ENCODE data around the gene SERPINB8.
A peak's percentile ranks its signal among the peaks of the same experiment; 100 is the strongest.
"Not testable (repeated sequence)": the region's sequence is repeated elsewhere in the genome, so short reads cannot be mapped to it uniquely, and the experiment has no call there.

SERPINB8 gene, protein sequence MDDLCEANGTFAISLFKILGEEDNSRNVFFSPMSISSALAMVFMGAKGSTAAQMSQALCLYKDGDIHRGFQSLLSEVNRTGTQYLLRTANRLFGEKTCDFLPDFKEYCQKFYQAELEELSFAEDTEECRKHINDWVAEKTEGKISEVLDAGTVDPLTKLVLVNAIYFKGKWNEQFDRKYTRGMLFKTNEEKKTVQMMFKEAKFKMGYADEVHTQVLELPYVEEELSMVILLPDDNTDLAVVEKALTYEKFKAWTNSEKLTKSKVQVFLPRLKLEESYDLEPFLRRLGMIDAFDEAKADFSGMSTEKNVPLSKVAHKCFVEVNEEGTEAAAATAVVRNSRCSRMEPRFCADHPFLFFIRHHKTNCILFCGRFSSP

DNA sequence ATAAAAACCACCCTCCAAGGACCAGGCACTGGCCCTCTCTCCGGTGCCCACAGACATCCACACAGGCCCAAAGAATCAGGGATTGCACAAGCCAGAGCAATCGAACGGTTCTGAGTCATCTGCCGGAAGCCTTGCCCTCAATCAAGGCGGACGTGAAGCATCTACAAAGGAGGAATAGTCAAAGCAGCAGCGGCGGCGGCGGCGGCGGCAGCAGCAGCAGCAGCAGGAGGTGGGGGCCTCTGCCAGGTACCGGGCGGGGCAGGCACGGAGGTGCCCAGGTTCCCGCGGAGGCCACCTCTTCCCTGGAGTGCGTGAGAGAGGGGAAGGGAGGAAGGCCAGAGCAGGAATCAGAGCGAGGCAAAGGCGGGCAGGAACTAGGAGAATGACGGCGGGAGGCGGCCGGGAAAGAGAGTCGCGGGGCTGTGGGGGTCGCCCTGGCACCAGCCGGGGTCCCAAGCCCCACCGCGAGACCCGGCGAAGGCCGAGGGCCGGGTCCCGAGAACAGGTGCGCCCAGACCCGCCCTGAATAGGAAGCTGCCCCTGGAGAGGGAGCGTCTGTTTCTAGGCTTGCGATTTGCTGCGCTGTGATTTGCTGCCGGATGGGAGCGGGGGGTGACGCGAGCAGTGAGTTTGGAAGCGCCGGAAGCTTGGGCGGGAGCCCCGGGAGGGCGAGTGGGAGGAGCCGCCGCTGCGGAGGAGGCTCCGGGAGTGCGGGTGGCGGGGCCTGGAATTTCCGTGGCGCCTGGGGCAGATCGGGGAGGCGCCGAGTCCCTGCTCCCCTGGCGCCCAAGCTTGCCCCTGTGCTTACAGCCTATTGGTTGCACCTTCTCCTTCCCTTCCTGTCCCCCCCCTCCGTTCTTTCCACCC lies at the start of gene SERPINB8:
TSS of gene SERPINB8 (plus strand) at position 140 of the 867 bp plus-strand sequence. CDS start 8,228 bp downstream, outside the sequence.
- DNase-seq: peak; percentile 81 to 95

DNA sequence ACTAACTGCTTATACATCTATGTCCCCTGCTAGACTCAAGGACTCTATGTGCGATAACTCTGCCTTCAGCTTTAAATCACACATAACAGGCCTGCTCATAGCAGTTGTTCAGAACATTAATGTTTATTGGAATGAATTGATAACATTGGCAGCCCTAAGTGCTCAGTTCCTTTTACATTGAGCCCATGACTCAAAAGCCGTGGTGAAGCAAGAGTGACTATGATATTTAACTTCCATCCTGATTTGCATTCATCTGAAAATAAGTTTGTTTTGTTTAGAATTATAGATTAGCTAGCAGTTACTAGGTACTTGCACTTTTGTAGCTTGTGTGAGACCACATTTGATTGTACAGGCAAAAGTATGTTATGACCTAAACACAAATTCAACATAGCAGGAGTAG lies 47.8 kb upstream of the SERPINB8 start:
- no peak for DNase-seq

DNA sequence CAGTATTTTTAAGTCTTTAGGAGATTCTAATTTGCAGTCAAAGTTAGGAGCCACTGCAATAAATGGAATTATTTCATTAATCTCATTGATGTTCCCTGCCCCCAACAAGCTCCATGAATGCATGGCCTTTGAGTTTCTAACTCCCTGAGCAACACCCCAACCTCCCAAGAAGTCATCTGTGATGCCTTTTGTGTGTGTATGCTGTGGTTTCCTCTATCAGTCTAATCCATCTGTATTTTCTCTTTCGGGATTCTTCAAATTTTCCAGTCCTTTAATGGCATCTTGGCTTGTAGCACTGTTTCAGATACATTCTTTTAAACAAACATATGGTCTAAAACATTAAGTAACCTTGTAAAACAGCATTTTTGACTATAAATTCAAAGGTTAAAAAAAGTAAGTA lies 45.3 kb upstream of the SERPINB8 start:
- no peak for DNase-seq

DNA sequence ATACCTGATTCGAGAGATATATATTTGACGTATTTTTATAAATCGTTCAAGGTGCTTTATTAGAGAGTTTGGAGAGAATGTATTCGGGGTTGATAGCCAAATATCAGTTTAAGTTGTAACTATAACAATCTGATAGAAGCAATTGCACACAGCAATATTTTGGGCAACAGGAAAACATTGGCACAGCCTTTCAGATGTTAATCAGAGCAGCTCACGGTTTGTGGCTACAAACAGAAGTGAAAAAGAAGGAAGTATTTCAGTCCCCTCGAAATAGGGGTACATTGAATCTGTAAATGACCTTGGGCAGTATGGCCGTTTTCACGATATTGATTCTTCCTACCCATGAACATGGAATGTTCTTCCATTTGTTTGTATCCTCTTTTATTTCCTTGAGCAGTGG lies 41.5 kb upstream of the SERPINB8 start:
- DNase-seq: no peak

DNA sequence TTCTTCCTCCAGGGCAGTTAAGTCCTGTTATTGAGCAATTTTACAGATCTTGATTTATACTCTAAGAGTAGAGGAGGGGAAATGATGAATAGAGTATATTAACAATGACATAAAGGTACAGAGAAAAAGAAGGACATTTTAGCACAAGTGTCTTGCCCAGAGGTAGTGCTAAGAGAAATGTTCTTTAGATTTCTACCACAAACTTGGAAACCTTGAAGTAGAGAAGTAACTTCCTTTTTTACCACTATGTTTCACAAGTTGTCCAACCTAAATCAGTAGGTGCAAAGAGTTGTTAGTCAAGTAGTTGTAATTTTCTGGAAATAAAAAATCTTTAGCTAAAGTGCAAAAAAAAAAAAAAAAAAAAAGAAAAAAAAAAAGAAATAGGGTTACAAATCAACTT lies 40.5 kb upstream of the SERPINB8 start:
- not testable (repeated sequence) for DNase-seq

DNA sequence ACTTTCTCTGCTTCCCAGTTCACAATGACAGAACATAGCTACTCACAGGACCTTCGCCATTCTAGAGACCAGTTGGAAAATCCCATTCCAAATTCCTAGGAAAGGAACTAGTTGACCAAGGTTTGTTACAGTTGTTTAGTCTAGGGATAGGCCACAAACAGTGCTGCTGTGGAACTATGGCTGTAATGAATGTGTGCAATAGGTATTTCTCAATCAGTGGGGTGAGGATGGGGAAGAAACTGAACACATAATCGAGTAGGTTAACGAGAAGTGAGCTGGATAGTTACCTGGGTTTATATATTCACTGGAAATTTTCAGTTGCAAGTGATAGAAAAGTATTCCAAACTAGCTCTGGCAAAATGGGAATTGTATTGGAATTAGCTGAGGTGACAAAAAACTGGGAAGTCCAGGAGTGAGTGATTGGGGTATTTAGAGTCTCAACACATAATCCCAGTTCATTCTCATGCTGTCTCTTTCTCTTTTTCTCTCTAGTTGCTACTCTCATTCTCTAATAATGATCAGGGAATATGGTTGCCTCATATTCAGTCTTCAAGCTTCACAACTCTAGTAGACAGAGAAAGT lies 39.0 kb upstream of the SERPINB8 start:
- no peak for DNase-seq

DNA sequence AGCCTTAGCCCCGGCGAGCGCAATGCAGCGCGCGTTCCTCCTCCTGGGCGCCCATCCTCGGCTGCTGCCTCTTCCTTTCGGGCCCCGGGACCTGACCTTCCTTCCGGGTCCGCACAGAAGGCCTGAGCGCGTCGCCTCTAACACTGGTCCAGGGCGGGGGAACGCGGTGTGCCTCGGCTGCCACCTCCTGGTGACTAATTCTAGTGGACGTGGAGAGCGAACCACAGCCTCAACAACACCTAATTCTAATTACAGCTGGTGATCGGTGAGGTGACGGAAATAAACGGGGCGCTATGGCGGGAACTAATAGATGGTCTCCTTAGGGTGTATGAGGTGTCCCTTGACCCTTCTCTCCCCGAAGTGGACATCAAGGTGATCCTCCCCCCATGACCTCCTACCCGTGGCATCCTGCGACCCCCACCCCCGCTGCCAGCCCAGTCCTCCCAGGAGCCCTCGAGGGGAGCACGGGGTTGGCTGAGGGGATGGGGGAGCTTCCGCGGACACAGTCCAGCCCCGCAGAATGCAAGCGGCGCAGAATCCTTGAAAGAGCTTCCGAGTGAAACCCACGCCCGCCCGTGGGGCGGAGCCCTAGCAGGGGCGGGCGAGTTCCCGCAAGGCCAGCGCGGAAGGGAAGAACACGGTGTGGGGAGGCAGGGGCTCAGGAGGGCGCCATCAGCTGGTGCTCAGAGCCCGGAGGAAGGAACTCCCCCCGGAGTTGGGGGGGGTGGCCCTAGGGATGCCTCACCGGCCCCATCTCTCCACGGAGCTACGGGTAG lies 33.5 kb upstream of the SERPINB8 start:
- peak; percentile 74 to 88 for DNase-seq

DNA sequence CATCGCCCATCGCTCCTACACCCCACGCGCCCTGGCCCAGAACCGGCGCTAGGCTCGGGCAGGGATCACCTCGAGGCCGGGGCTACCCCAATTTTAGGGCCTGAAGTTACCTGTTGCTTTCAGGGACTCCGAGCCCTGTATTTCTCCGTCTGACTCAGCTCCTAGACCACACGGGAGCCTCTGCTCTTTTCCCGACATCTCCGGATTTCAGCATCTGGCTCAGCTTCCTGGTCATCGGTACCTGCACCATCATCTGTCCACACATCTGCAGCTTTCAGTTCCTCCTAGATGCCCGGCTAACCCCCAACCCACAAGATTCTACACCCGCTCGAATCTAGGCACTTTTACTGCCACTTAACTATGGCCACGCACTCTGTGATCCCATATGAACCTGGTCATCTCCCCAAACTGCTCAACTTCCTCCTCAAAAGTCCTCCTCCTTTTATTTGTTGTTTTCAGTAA lies 32.9 kb upstream of the SERPINB8 start:
- no peak for DNase-seq

DNA sequence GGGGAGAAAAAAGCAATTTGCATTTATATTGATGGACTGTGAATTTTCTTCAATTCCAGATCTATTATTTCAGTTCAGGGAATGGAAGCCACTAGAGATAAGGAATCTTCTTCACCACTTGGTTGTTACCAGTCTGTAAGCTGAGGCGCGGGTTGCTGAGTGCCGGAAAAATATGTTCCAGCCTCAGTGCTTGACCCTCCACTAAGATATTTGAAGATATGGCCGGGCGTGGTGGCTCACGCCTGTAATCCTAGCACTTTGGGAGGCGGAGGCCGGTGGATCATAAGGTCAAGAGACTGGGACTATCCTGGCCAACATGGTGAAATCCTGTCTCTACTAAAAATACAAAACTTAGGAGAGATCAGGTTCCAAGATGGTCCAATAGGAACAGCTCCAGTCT lies 29.9 kb upstream of the SERPINB8 start:
- DNase-seq: no peak

DNA sequence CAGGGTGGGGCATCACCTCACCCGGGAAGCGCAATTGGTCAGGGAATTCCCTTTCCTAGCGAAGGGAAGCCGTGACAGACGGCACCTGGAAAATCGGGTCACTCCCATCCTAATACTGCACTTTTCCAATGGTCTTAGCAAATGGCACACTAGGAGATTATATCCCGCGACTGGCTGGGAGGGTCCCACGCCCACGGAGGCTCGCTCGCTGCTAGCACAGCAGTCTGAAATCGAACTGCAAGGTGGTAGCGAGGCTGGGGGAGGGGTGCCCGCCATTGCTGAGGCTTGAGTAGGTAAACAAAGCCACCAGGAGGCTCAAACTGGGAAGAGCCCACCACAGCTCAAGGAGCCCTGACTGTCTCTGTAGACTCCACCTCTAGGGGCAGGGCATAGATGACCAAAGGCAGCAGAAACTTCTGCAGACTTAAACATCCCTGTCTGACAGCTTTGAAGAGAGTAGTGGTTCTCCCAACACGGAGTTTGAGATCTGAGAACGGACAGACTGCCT lies 29.3 kb upstream of the SERPINB8 start:
- DNase-seq: not testable (repeated sequence)

DNA sequence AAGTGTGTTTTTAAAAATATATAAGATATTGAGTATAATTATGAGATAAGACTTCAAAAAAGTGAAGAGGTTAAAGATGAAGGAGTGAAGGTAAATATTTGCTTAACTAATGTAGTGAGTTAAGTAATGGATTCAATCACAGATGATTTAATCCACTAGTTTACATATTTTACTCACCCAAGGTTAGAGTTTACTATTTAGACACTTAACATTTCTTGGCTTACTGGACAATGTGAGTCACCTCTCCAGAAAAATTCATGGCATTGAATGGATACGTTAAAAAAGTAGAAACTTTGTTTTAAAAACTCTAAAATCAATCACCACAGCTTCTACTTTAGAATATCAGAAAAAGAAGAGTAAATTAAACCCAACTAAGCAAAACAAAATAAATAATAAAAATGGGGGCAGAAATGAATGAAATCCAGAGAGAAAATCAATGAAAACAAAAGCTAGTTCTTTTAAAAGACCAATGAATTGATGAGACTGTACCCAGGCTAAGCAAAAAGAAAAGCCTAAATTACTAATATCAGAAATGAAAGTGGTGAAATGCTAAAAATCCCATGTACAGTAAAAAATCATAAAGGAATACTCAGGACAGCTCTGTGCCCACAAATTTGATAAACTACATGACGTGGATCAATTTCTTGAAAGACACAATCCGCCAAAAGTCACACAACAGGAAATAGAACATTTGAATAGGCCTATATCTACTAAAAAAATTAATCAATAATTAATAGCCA lies 22.7 kb upstream of the SERPINB8 start:
- DNase-seq: no peak

DNA sequence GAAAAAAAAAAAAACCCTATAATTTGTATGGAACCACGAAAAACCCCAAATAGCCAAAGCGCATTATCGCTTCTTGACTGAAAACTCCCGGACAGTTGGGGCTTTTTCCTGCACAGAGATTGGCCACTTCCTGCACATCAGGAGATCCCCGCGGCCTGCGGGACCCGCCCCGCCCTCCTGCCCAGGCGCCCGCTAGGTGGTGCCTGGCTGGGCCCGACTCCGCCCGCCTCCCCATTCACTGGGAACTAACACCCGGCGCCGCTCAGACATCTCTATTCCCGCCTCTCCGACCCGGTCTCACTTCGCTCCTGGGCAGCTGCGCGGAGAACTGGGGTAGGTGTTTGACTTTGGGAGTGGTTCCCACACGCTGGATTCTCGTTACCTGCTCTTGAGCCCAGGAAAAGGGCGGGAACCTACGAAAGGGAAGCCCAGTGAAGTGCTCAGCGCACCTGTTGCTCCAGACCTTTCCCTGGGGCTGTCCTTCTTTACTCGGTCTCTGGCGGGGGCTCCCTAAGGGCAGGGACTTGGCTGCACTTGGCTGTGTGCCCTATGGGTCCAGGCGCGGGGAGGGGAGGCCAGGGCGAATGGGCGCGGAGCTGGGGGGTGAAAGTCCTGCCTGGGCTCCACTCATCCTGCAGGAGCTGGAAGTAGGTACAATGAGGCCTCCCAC lies 20.7 kb upstream of the SERPINB8 start, which contains the start of gene HMSD:
TSS of gene HMSD (plus strand) at position 234 of the 670 bp plus-strand sequence. CDS start 4,155 bp downstream, outside the sequence.
- peak in 1 of 2 experiments; percentile 77 for DNase-seq

DNA sequence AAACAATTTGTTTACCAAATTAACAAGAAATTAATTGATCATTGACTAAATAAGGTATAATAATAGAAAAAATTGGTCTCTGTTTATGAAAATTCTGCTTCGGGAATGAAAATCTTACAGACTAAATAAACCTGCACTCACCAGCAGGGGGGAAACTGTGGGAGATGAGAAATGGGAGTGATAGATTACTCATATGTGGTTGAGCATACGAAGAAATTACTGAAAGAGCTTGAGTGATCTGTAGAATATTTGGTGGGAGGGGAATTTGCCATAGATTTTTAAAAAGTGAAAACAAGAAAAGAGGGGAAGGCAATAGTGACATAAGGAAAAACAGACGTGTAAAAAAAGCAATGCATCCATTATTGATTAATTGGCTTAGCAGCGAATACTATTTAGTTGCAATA lies 18.6 kb upstream of the SERPINB8 start:
- no peak for DNase-seq

DNA sequence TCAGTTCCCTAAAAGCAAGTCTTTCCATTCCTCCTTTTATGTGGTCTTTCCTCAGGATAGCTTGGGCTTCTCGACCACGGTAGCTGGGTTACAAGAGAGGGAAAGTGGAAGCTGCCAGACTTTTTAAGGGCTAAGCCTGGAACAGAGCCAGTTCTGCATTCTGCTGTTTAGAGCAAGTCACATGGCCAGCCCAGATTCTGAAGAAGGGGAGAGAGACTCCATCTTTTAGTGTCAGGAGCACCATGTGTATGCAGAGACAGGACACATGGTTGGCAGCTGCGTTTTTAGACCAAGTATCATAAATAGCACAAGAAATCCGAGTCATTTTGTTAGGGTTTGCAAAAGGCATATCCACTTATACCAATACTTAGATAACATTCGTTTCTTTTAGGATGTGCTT lies 16.1 kb upstream of the SERPINB8 start:
- no peak for DNase-seq

DNA sequence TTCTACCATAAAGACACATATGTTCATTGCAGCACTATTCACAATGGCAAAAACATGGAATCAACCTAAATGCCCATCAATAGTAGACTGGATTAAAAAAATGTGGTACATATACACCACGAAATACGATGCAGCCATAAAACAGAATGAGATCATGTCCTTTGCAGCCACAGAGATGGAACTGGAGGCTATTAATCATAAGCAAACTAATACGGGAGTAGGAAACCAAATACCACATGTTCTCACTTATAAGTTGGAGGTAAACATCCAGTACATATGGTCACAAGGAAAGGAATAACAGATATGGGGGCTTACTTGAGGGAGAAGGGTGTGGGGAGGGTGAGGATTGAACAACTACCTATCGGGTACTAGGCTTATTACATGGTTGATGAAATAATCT lies 13.1 kb upstream of the SERPINB8 start:
- DNase-seq: no peak

DNA sequence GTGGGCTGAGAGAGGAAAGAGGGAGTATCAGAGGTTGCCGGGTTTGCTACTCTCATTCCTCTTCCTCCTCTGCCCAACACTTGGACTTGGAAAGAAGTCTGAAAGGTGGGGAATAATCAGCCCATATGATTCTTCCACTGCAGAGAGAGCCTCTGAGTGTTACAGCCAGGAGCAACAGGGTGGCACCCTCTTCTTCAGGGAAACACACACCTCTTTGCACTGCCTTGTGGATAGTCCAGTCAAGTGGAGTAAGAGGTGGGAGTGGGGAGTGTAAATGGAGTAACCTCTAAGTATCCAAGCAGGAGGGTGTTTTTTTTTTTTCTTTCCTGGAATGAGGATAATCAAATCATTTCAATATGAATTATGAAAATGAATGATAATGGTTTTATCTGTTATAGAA lies 9.0 kb upstream of the SERPINB8 start:
- no peak for DNase-seq

DNA sequence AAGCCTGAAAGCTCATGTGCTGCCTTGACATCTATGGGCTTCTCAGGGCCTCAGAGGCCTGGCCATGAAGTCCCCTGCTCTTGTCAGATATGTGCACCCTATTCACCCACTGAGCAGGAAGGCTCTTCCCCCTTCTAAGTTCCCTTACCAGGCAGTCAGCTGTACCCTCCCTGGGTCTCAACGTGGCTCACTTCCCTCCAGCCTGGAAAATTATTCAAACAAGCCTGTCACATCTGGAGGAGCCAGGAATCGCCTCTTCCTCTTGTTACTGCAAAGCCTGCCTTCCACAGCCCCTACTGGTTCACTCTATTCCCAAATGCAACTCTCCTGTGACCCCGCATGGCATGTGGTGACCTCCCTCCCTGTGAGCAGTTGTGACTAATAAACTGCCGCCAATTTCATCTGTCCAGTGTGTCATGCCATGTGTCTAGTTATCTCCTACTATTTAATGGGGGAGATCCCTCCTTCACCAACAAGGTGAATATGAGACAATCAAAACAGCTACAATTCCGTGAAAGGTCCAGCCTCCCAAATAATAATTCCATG lies 8.4 kb upstream of the SERPINB8 start:
- DNase-seq: no peak

DNA sequence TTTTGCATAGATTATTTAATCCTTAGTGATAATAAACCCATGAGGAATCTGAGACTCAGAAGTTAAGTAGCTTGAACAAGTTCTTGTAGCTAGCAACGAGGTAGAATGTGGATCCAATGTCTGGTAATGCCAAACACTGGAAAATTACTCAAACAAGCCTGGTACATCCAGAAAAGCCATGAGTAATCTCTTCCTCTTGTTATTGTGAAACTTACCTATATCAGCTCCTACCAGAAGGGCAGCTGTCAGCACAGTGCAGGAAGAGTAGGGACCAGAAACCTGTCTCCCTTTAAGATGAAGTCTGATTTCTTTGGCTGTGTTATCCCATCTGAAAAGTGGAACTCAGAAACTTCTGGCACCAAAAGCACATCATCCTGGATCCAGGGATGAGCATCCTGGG lies 7.7 kb upstream of the SERPINB8 start:
- DNase-seq: no peak

DNA sequence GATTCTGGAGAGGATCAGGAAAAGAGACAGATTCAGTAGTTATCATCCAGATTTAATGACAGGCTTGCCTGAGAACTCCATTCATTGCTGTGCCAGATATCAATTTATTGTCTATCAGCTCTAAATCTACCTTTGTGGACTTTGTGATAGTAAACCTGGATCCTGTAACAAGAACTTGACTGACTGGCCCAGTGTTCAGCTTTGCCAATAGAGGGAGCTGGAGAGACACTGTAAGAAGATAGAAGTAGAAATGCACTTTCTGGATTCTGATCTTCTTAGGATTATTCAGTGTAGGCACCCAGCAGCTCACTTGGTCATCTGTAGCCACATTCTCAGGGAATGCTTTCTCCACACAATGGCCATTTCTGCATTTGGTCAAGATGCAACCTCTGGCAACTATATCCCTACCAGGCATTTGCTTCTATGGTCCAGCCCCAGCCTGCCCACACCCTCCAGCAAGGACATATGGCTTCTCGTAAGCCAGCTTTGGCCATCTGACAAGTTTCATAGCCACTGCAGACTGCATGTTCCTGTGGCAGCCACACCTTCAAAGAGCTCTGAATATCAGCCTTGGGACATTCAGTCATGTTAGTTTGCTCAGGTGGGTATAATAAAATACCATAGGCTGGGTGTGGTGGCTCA lies 6.1 kb upstream of the SERPINB8 start:
- DNase-seq: peak; percentile 41 to 54

DNA sequence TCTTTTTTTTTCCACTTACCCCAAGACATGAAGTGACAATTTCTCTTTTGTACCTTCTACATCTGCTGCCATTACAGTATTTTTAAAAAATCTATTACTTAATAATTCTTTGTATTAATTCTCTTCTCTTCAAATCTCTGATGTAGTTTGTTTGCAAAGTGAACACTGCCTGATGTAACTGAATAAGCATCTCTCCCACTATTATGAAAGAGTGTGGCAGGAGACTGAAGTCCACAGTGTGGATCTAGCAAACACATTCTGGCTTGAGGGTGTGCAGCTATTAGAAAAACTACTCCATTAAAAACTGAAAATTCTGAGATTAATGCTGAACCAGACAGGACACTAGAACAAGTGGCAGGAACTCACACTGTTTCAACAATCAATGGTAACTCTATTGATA lies 5.0 kb upstream of the SERPINB8 start:
- DNase-seq: no peak

Measured in SHP77 (cell line).